SIG-M5 treated with dmso at 0.1 percent for 504 hours (cell line): ENCODE measurements around the gene DICER1.
"Not testable (repeated sequence)": the region's sequence is repeated elsewhere in the genome, so short reads cannot be mapped to it uniquely, and the experiment has no call there.

Experiments used
- DNase-seq: peaks from one replicate; lab custom pipeline; 2025; ENCODE audit not compliant: unreplicated experiment; lab: John Stamatoyannopoulos, UW

DICER1 gene, protein sequence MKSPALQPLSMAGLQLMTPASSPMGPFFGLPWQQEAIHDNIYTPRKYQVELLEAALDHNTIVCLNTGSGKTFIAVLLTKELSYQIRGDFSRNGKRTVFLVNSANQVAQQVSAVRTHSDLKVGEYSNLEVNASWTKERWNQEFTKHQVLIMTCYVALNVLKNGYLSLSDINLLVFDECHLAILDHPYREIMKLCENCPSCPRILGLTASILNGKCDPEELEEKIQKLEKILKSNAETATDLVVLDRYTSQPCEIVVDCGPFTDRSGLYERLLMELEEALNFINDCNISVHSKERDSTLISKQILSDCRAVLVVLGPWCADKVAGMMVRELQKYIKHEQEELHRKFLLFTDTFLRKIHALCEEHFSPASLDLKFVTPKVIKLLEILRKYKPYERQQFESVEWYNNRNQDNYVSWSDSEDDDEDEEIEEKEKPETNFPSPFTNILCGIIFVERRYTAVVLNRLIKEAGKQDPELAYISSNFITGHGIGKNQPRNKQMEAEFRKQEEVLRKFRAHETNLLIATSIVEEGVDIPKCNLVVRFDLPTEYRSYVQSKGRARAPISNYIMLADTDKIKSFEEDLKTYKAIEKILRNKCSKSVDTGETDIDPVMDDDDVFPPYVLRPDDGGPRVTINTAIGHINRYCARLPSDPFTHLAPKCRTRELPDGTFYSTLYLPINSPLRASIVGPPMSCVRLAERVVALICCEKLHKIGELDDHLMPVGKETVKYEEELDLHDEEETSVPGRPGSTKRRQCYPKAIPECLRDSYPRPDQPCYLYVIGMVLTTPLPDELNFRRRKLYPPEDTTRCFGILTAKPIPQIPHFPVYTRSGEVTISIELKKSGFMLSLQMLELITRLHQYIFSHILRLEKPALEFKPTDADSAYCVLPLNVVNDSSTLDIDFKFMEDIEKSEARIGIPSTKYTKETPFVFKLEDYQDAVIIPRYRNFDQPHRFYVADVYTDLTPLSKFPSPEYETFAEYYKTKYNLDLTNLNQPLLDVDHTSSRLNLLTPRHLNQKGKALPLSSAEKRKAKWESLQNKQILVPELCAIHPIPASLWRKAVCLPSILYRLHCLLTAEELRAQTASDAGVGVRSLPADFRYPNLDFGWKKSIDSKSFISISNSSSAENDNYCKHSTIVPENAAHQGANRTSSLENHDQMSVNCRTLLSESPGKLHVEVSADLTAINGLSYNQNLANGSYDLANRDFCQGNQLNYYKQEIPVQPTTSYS (N-terminal part only)

GRCh38 chr14:95157327-95158189, at the start of gene DICER1:
Gene DICER1, minus strand, starts transcription at chr14:95157529. Its CDS starts 24,071 bp downstream, at chr14:95133458.
- DNase-seq = peak; percentile 80

GRCh38 chr14:95206534-95206933, 49.2 kb upstream of the DICER1 start:
- no peak for DNase-seq

DNA sequence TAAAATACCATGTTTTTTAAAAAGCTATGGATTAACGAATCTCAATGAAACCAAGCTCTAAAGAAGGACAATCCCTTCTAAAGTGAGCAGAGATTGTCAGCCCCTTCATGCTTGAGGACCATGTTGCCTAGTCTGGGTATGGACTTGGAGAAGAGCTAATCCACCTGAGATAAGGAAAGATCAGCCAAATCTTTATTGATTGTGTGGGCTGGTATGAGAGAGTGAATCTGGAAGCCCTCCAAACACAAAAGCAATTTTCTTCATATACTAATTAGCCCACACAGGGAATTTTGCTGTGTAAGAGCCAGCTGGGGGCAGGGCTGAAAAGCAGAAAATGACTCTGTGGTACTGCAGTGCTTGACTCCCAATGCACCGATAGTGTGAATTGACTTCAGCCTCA, 47.4 kb upstream of the DICER1 start:
- no peak for DNase-seq

DNA sequence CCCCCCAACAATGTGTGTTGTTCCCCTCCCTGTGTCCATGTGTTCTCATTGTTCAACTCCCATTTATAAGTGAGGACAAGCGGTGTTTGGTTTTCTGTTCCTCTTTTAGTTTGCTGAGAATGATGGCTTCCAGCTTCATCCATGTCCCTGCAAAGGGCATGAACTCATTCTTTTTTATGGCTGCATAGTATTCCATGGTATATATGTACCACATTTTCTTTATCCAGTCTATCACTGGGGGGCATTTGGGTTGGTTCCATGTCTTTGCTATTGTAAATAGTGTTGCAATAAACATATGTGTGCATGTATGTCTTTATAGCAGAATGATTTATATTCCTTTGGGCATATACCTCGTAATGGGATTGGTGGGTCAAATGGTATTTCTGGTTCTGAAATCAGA, 44.4 kb upstream of the DICER1 start:
- not testable (repeated sequence) for DNase-seq

GRCh38 chr14:95200404-95200803, 43.1 kb upstream of the DICER1 start:
- DNase-seq = no peak

DNA sequence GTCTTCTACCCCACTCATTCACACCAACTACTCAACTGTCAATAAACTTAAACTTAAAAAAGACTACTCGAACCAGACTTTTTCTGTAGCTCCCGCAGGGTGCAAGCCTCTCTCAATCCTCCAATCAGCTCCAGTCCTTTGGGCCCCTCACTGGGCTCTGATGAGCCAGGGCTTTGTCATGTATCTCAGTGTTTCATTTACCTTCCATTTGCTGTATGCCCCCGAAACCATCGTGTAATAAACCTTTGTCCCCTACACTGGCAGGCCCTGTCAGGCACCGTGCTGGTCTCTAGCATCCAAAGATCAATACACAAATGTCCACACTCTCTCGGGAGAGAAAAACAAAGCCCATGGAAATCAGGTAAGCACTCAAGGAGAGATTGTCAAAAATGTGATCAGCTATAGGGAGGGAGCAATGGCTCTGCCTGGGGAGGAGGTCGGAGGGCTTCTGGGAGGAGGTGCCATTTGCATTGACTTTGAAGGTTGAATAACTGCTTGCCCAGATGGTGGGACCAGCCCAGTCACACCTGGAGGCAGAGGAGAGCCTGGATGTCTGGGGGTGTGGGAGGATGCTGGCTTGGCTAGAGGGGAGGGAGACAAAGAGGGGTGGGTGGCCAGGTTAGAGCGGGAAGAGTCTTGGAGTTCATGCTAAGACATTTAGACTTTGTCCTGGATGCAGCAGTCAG, 42.1 kb upstream of the DICER1 start:
- DNase-seq = no peak

DNA sequence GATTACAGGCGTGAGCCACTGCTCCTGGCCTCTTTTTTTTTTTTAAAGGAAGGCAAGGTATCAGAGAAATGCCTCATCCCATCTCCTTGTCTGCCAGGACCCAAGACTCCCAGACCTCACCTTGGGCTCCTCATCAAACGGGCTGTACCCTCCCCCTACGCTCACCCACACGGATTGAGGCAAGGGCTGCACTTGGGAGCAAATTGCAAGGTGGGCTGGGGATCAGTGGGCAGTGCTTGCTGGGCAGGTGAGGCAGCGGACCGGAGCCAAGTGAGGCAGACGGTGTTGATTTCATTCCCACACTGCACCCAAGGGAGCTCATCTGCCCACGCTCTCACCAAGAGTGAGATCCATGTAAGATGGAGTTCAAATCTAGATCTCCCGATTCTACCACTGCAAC, 41.0 kb upstream of the DICER1 start:
- no peak for DNase-seq

DNA sequence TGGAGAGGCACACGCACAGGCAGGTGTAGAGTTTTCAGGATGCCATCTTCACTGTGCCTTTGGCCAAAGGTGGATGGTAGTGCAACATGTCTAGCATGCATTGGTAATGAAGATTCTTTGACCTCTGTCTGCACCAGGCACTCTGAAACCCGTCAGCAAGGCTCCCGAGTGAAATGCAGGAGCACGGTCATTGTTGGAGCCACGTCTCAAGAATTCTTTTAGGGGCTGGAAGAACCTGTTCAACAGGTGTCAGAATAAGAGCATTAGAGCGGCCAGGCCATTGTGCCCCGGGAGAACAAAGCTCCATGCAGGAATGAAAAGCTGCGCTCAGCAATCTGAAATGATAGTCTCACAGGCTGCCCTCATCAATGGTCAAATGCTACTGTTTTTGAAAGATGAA, 40.2 kb upstream of the DICER1 start:
- peak; percentile 76 for DNase-seq

- no peak for DNase-seq
These were observed 39.7 kb upstream of the DICER1 start for GRCh38 chr14:95196826-95197545.

- peak; percentile 55 for DNase-seq
These were observed 38.9 kb upstream of the DICER1 start for GRCh38 chr14:95196268-95196667.

DNA sequence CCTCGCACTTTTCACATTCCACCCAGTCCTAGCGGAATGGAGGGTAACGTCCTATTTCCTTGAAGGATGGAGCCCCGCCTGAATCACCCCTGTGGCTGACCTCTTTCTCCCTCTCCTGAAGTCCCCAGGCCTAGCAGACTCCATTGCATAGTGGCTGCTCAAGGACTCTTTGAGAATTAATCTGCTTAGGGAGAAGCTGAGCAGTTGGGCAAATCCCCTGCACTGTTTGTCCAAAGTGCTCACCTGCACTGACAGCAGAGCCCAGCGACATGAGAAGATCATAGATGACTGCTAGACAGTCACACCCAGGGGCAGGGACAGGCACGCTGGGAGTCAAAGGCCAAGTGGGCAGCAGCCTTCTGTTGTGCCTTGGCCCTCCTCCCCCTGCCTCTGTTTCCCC, 37.7 kb upstream of the DICER1 start:
- no peak for DNase-seq

DNA sequence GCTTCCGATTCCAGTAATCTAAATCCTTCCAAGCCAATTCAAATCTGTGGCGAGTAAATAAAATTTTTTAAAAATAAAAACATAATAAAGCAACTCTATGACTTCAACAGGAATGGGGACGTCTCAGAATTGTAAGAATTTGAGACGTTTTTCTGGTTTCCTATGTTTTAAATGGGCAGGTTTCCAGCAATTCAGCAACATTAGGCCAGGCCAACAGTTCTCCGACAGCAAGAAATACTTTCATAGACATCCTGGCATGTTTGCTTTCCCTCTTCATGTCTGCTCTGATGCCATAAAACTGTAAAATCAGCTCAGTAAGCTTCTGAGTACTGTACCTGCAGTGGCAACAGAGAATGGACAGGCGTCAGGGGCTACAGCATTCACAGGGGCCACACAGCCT, 35.8 kb upstream of the DICER1 start:
- no peak for DNase-seq

DNA sequence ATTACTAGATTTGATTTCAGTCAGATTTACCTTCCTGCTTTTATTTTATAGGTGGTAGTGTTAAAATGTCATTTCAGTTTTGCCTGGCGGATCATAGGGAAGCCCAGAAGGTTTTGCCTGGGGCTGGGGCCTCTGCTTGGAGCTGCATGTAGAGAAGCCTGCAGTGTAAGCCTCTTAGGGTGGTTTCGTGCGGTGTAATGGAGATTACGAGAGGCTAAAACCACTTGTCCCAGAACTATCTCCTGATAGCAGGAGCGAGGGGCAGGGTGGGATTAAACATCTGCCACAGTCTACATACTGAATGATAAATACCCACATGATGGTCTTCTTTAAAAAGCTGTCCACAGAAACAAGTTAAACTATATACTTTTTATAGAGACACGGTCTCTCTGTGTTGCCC, 35.0 kb upstream of the DICER1 start:
- DNase-seq = no peak

DNA sequence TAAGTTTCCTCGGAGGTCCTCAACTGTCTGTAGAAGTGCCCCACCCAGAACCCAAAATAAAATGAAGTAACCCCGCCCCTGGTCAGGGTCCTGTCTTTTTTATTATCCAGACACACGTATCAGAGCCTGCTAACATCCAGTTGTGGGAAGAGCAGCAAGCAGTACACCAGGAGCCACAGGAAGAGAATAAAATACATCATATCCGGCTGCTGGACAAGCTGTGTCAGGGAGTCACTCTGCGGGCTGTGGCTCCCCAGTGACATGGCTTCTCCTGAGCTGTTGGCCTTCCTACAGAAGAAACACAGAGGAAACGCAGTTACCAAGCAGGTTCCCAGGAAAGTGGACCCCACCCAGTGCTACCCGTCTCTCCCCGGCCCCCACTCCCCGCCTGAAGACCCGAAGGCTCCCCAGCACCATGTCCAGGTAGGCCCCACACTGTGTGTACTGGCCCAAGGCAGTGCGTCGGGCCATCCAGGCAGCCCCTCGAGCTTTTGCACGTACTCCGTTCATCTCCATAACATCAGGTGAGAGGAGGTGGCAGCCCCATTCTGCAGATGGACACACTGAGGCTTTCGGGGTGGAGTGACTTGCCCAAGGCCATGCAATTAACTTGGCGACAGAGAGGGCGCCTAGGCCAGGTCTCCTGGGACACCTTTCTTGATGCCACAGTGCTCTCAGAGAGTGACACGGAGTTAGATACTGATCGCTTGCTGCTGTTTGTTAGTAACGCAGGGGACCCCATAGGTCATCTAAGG, 34.3 kb upstream of the DICER1 start:
- DNase-seq = no peak

- no peak for DNase-seq
These were observed 33.5 kb upstream of the DICER1 start for GRCh38 chr14:95190857-95191256.

DNA sequence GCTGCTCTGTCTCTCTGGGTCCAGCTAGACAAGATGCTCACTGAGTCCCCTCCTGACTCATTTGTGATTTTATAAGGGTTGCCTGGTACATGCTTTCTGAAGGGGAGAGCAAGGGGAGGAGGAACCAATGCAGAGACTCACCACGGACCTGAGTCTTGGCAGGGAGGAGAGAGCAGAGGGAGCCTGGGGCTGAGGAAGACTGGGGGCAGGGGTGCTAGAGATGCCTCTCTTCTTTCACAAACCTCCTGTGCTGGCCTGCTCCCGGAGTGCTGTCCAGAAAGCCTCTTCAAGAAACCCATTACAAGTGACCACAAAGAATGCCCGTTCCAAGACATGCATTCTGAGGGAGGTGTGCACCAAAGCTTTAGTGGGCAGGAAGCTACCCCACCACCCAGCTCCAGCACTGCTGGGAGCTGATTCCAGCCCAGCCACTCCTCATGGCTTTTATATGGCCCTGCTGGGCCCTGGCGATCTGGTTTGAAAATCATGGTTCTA, 33.1 kb upstream of the DICER1 start:
- no peak for DNase-seq

DNA sequence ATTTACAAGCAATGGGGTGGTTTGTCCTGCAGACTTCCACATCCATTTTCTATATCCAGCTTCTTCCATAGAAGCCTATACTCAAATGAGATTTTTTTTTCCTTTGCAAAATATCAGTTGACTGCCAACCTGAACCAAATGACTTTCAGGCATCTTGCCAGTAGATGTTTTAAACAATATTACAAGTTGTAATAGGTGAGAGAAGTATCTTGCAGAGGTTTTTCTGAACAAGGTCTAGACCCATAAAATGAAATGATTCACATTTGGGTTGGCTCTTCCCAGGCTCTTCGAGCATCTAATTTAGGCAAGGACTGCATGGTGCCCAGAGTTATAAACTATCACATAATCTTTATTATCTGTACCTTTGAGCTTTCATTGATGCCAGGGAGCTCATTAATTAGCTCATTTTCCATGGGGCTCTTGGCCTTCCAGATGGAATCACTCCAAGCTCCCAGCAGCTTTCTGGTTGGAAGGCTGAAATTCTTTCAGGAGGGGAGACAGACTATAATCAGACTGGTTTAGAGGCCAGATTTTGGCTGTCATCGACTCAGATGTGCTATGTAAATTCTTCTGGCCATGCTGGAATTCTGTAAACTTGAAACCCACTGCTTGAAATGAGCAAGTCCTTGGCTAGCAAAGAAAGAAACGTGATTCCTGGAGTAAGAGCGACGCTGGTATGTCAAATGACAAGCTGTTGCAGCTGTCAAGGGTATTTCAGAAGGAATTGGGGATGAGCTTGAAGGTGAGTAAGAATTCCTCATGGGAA, 32.2 kb upstream of the DICER1 start:
- DNase-seq = no peak

GRCh38 chr14:95188380-95188779, 31.1 kb upstream of the DICER1 start:
- no peak for DNase-seq
